PC-3 (cell line): ENCODE results near the gene UVSSA. TPM values are rescaled to one million over a fixed set of nuclear protein-coding genes. Genes with fewer than 3 reads are reported as not detected.

Experiments used
- ATAC-seq: fragments of 200-7000 bp; cut with Tn5 transposase; 2 replicates; pipeline ENCODE4 v1.9.1; 2020; ENCODE audit warnings: mild to moderate bottlenecking, moderate library complexity
- BruUV-seq: library from RNA; stranded (reverse); fragments of 400-500 nt; replicated peaks from 2 replicates; lab custom pipeline; 2021; lab: Mats Ljungman, UMichigan
- CTCF ChIA-PET: fragments of 300-600 bp; sonication (Branson Sonifier 250); formaldehyde crosslinking; loops from one replicate; lab custom pipeline; 2022; ENCODE audit warnings: antibody characterized with exemption; lab: Charles Lee
- POLR2A ChIA-PET: fragments of 300-600 bp; sonication (Branson Sonifier 250); formaldehyde crosslinking; loops from one replicate; lab custom pipeline; 2022; ENCODE audit warnings: antibody characterized with exemption; ENCODE audit not compliant: unreplicated experiment; lab: Charles Lee
- DNase-seq: peaks from one replicate; pipeline ENCODE4 v3.0.0-alpha.2; 2015
- H2AFZ ChIP-seq: fragments of 300-600 bp; sonication (generic); 2 replicates; pipeline ENCODE4 v1.6.0; 2016; ENCODE audit warnings: antibody characterized with exemption, low read length
- H3F3A ChIP-seq: fragments of 300-600 bp; sonication (generic); one replicate; pipeline ENCODE4 v1.6.0; 2017; ENCODE audit warnings: antibody characterized with exemption, low read length, control low read depth, mild to moderate bottlenecking; ENCODE audit not compliant: unreplicated experiment
- H3K27ac ChIP-seq: fragments of 300-600 bp; sonication (generic); 2 replicates; pipeline ENCODE4 v1.5.1; 2016; ENCODE audit warnings: mild to moderate bottlenecking, low read length
- H3K27me3 ChIP-seq: fragments of 300-600 bp; sonication (generic); 2 replicates; pipeline ENCODE4 v1.6.1; 2016; ENCODE audit warnings: low read length, mixed read lengths
- H3K36me3 ChIP-seq: fragments of 300-600 bp; sonication (generic); 2 replicates; pipeline ENCODE4 v1.6.1; 2016; ENCODE audit warnings: low read depth, mixed run types, low read length, mixed read lengths
- H3K4me1 ChIP-seq: fragments of 300-600 bp; sonication (generic); 2 replicates; pipeline ENCODE4 v1.5.1; 2016; ENCODE audit warnings: low read length; ENCODE audit not compliant: insufficient read depth
- H3K4me2 ChIP-seq: fragments of 300-600 bp; sonication (generic); 2 replicates; pipeline ENCODE4 v1.6.0; 2016; ENCODE audit warnings: low read length
- H3K4me3 ChIP-seq: fragments of 300-600 bp; sonication (generic); 2 replicates; pipeline ENCODE4 v1.5.1; 2016; ENCODE audit warnings: mild to moderate bottlenecking, low read length, mixed read lengths
- H3K79me2 ChIP-seq: fragments of 300-600 bp; sonication (generic); 2 replicates; pipeline ENCODE4 v1.6.1; 2017; ENCODE audit warnings: low read length, mixed read lengths
- H3K9ac ChIP-seq: fragments of 300-600 bp; sonication (generic); 2 replicates; pipeline ENCODE4 v1.6.0; 2016; ENCODE audit warnings: mild to moderate bottlenecking, low read length
- H3K9me2 ChIP-seq: fragments of 300-600 bp; sonication (generic); replicated peaks from 2 replicates; pipeline ENCODE4 v1.6.1; 2016; ENCODE audit warnings: mixed run types, low read length, mixed read lengths
- H3K9me3 ChIP-seq: fragments of 300-600 bp; sonication (generic); 2 replicates; pipeline ENCODE4 v1.6.1; 2016; ENCODE audit warnings: low read length, mixed read lengths
- H4K20me1 ChIP-seq: fragments of 300-600 bp; sonication (generic); 2 replicates; pipeline ENCODE4 v1.6.1; 2016; ENCODE audit warnings: low read length, mixed read lengths
- EZH2 ChIP-seq: fragments of 300-600 bp; sonication (generic); IDR thresholded peaks from one replicate; pipeline ENCODE4 v1.6.1; 2017; ENCODE audit warnings: antibody characterized with exemption, mild to moderate bottlenecking, low read length; ENCODE audit not compliant: unreplicated experiment
- EZH2phosphoT487 ChIP-seq: fragments of 300-600 bp; sonication (generic); IDR thresholded peaks from 2 replicates; pipeline ENCODE4 v1.6.1; 2018; ENCODE audit warnings: mild to moderate bottlenecking, antibody characterized with exemption, low read length, borderline replicate concordance
- intact Hi-C: fragments of 100-400 bp; cut with micrococcal nuclease; formaldehyde crosslinking; loops from 2 replicates; pipeline ENCODE4 v1.9.0; 2023
- total RNA-seq: library from RNA; depleted of rRNA; stranded (reverse); fragments of >200 nt; gene quantifications from 2 replicates; pipeline ENCODE4 v1.2.3, GENCODE V29; 2014
- TF ChIP-seq, protein P1 (sequence below): fragments of 300-600 bp; sonication (generic); conservative IDR thresholded peaks from 2 replicates; pipeline ENCODE4 v1.5.1; 2017; ENCODE audit warnings: antibody characterized with exemption, low read depth, mild to moderate bottlenecking, low read length

UVSSA gene
- total RNA-seq, 1 experiment from 2014 or later = 6.2 TPM

DNA sequence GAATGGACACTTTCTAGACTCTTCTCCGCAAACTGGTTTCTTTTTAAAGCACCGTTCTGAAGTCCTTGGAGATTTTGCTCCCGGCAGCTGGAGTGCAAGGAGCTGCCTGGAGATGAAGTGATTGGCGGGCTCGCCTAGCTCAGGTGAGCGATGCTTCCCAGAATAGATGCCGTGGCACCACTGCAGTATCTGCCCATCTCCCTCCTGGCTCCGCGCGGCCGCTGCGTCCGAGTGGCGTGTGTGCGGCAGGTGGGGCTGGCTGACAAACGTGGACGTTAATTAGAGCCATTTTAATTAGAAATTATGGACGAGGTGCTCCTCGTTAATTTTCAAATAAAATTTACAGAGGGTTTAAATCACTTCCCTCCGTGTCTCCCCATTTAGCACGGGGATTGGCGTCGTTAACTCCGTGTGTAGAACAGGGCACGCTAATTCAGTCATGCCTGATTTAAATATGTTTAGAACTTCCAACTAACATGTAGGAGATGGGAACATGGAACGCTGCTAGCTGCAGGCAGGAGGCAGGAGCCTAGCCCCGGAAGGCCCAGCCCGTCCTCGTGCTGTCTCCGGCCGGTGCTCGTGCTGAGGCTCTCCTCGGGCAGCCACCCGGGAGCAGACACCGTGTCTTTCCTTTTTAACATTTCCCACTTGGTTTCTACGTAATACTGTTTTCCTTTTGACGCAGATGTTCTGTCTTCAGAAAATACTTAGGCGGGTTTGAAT is 11.6 kb downstream of the UVSSA start:
- DNase-seq (no peak), ATAC-seq (no peak)
- H3K9ac ChIP-seq = no peak overlapping the region
- BruUV-seq = no TSS peak
- no peak overlapping the region for H2AFZ ChIP-seq
- H3K27me3 ChIP-seq = no peaks in the 10 kb centered on the region
- no peak overlapping the region for H3K4me3 ChIP-seq
- no peaks in the 10 kb centered on the region for H4K20me1 ChIP-seq
- H3K9me2 ChIP-seq = no peaks in the 10 kb centered on the region
- no peaks in the 10 kb centered on the region for H3K36me3 ChIP-seq
- TF ChIP-seq EZH2phosphoT487 = no peak
- no peak for TF ChIP-seq EZH2
- TF ChIP-seq, protein P1, sequence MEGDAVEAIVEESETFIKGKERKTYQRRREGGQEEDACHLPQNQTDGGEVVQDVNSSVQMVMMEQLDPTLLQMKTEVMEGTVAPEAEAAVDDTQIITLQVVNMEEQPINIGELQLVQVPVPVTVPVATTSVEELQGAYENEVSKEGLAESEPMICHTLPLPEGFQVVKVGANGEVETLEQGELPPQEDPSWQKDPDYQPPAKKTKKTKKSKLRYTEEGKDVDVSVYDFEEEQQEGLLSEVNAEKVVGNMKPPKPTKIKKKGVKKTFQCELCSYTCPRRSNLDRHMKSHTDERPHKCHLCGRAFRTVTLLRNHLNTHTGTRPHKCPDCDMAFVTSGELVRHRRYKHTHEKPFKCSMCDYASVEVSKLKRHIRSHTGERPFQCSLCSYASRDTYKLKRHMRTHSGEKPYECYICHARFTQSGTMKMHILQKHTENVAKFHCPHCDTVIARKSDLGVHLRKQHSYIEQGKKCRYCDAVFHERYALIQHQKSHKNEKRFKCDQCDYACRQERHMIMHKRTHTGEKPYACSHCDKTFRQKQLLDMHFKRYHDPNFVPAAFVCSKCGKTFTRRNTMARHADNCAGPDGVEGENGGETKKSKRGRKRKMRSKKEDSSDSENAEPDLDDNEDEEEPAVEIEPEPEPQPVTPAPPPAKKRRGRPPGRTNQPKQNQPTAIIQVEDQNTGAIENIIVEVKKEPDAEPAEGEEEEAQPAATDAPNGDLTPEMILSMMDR = no peak
- intact Hi-C loops = no loop called here
- no peaks in the 10 kb centered on the region for H3K79me2 ChIP-seq
- no peaks in the 10 kb centered on the region for H3K9me3 ChIP-seq
- H3K4me2 ChIP-seq = no peak overlapping the region
- no peaks in the 10 kb centered on the region for H3K4me1 ChIP-seq
- no peak overlapping the region for H3K27ac ChIP-seq
- no peaks in the 10 kb centered on the region for H3F3A ChIP-seq
- ChIA-PET POLR2A (no interaction called here), CTCF (no interaction called here)

DNA sequence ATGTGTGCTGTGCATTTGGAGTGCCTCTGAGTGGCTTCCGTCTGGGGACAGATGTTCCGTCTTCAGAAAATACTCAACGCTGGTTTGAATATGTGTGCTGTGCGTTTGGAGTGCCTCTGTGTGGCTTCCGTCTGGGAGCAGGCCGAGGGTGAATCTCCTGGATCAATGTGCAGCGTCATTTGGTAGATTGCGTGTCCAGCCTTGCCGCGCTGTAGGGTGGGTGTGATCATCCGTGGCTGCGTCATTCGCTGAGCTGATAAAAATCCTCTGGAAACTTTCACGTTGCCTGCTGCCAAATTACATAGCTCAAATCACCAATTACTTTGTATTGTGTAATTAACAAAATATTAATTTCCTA is 12.1 kb downstream of the UVSSA start:
- ATAC-seq (no peak), DNase-seq (no peak)
- BruUV-seq = no TSS peak
- Histone ChIP-seq H3K9me3 (no peaks in the 10 kb centered on the region), H3K9me2 (no peaks in the 10 kb centered on the region), H3K27me3 (no peaks in the 10 kb centered on the region), H3K4me3 (no peak overlapping the region), H4K20me1 (no peaks in the 10 kb centered on the region), H3K4me1 (no peaks in the 10 kb centered on the region), H3F3A (no peaks in the 10 kb centered on the region), H3K79me2 (no peaks in the 10 kb centered on the region), H2AFZ (no peak overlapping the region), H3K36me3 (no peaks in the 10 kb centered on the region), H3K4me2 (no peak overlapping the region), H3K27ac (no peak overlapping the region), H3K9ac (no peak overlapping the region)
- intact Hi-C loops = no loop called here
- TF ChIP-seq, protein P1 = no peak
- TF ChIP-seq EZH2phosphoT487 (no peak), EZH2 (no peak)
- ChIA-PET POLR2A (no interaction called here), CTCF (no interaction called here)

DNA sequence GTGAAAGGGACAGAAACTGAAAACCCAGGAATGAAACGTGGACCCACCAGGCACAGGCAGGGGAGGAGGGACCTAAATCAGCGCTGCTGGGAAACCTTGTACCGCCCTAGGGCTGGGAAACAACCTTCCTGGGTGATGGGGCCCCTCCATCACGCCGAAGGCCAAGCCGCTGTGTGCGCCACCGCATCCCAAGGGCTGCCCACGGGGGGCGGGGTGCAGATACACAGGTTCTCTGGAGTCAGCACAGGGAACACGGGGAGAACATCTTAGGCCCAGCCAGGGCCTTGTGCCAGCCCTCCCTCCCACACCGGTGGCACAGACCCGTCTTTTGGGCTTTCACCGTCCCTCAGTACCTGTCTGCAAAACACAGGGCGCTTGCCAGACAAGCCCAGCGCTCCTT is 13.0 kb downstream of the UVSSA start:
- H3K27ac ChIP-seq = no peak overlapping the region
- POLR2A ChIA-PET = no interaction called here
- no TSS peak for BruUV-seq

More for the DNA sequence above, 13.0 kb downstream of the UVSSA start:
- Histone ChIP-seq H4K20me1 (no peaks in the 10 kb centered on the region), H3K4me2 (no peak overlapping the region), H3F3A (no peaks in the 10 kb centered on the region), H2AFZ (no peak overlapping the region), H3K27me3 (no peaks in the 10 kb centered on the region), H3K9me3 (no peaks in the 10 kb centered on the region), H3K4me3 (no peak overlapping the region), H3K4me1 (no peaks in the 10 kb centered on the region), H3K79me2 (no peaks in the 10 kb centered on the region), H3K9me2 (no peaks in the 10 kb centered on the region), H3K36me3 (no peaks in the 10 kb centered on the region), H3K9ac (no peak overlapping the region)
- ATAC-seq = no peak
- TF ChIP-seq EZH2 (no peak), EZH2phosphoT487 (no peak)
- TF ChIP-seq, protein P1 = no peak
- CTCF ChIA-PET = no interaction called here
- no peak for DNase-seq
- intact Hi-C loops = no loop called here
